Motor neuron (in vitro differentiated cells): ENCODE measurements around the gene PDE10A. TPM values are rescaled to one million over a fixed set of nuclear protein-coding genes. Genes with fewer than 3 reads are reported as not detected.
"Not testable (repeated sequence)": the region's sequence is repeated elsewhere in the genome, so short reads cannot be mapped to it uniquely, and the experiment has no call there.

Experiments
- ATAC-seq, 8 experiments: fragments of 200-7000 bp; cut with Tn5 transposase; replicated peaks in 6 of 8; 2 replicates each; pipeline ENCODE4 v1.8.0; 2021; ENCODE audit warnings: mild to moderate bottlenecking in 8 of 8, moderate library complexity in 8 of 8
- H3K27ac ChIP-seq, 2 donors: fragments of 250-450 bp; sonication (Bioruptor Pico); 2 replicates each; pipeline ENCODE4 v1.9.0; 2021; ENCODE audit warnings: antibody characterized with exemption in 2 of 2, mild to moderate bottlenecking in 2 of 2, moderate library complexity in 1 of 2
- H3K4me1 ChIP-seq, 2 donors: fragments of 250-450 bp; sonication (Bioruptor Pico); replicated peaks in 1 of 2; 2 replicates each; pipeline ENCODE4 v1.6.1; 2021; ENCODE audit warnings: antibody characterized with exemption in 2 of 2, mild to moderate bottlenecking in 2 of 2, moderate library complexity in 1 of 2
- H3K4me3 ChIP-seq, 5 donors: fragments of 250-450 bp; sonication (Bioruptor Pico); 2 replicates each; pipeline ENCODE4 v1.9.0; 2021; ENCODE audit warnings: antibody characterized with exemption in 5 of 5, mild to moderate bottlenecking in 5 of 5, moderate library complexity in 4 of 5
- WGBS, 10 experiments: fragments of 450-650 bp; shearing (Covaris generic); methylation state at CpG; one replicate each; pipeline ENCODE4 v1.0.0; 2022; 5-methylcytosine and 5-hydroxymethylcytosine counted together
- in situ Hi-C, 9 experiments: fragments of 400-800 bp; cut with MboI; loops; one replicate each; pipeline ENCODE4 v1.15.0; 2021; ENCODE audit warnings: low sequenced_read_pairs in 9 of 9, low pct_unique_long_range_greater_than_20kb in 2 of 9; ENCODE audit not compliant: unreplicated experiment in 9 of 9
- total RNA-seq, 8 experiments: library from RNA; unstranded; fragments of 300-600 nt; gene quantifications; 2 replicates each; pipeline versions ENCODE4 v1.2.3 to v1.2.4, GENCODE V29; 2022

PDE10A gene
- total RNA-seq, 8 experiments from 2014 or later, result 1.0 to 15.4 (median 14.5) TPM

- ATAC-seq, result no peak
- H3K4me3 ChIP-seq, result no peak overlapping the region
- in situ Hi-C loops, result no loop called here
- no peak overlapping the region for H3K27ac ChIP-seq
- H3K4me1 ChIP-seq, result no peaks in the 10 kb centered on the region
These were observed 151.2 kb downstream of the PDE10A start for GRCh38 chr6:165511807-165512206.

GRCh38 chr6:165508321-165508869, 154.6 kb downstream of the PDE10A start:
- H3K4me3 ChIP-seq, result no peak overlapping the region
- in situ Hi-C loops, result no loop called here
- ATAC-seq, result peak in 2 of 8 experiments; percentile 34 to 94
- 0 to 61% (median 33%) methylated on average over 1 to 2 of the region's 2 CpGs; no CpG with 5 or more reads in 3 of the 10 experiments for WGBS, 10 experiments
- H3K4me1 ChIP-seq, result no peaks in the 10 kb centered on the region
- no peak overlapping the region for H3K27ac ChIP-seq

GRCh38 chr6:165506657-165507056, 156.4 kb downstream of the PDE10A start:
- H3K4me1 ChIP-seq, result no peaks in the 10 kb centered on the region
- in situ Hi-C loops, result no loop called here
- ATAC-seq, result no peak
- H3K4me3 ChIP-seq, result no peak overlapping the region
- 0 to 100% (median 93%) methylated on average over 1 to 2 of the region's 2 CpGs; no CpG with 5 or more reads in 1 of the 10 experiments for WGBS, 10 experiments
- no peak overlapping the region for H3K27ac ChIP-seq

GRCh38 chr6:165500214-165500907, 162.7 kb downstream of the PDE10A start:
- H3K4me3 ChIP-seq, in situ Hi-C loops: not testable (repeated sequence)

GRCh38 chr6:165497472-165497871, 165.6 kb downstream of the PDE10A start:
- 37 to 100% (median 90%) methylated on average over 1 to 4 of the region's 4 CpGs for WGBS, 10 experiments
- no peak for ATAC-seq
- in situ Hi-C loops, result no loop called here
- H3K27ac ChIP-seq, result no peak overlapping the region
- no peaks in the 10 kb centered on the region for H3K4me1 ChIP-seq
- H3K4me3 ChIP-seq, result no peak overlapping the region

More at GRCh38 chr6:165500214-165500907, 162.7 kb downstream of the PDE10A start:
- peak in 1 of 8 experiments; percentile 57 for ATAC-seq
- H3K4me1 ChIP-seq, H3K27ac ChIP-seq: not testable (repeated sequence)
- WGBS, 10 experiments, result 40 to 100% (median 80%) methylated on average over 1 to 5 of the region's 6 CpGs; no CpG with 5 or more reads in 2 of the 10 experiments

- ATAC-seq, result no peak
- Histone ChIP-seq H3K27ac (no peak overlapping the region), H3K4me1 (peaks cover 0 to 5% of the 10 kb centered on the region in 2 donors), H3K4me3 (no peak overlapping the region)
- 33 to 100% (median 65%) methylated on average over 1 to 8 of the region's 9 CpGs; no CpG with 5 or more reads in 4 of the 10 experiments for WGBS, 10 experiments
- in situ Hi-C loops, result no loop called here
These were observed 174.3 kb downstream of the PDE10A start for GRCh38 chr6:165488624-165489295.

GRCh38 chr6:165487950-165488349, 175.1 kb downstream of the PDE10A start:
- ATAC-seq, result no peak
- in situ Hi-C loops, result no loop called here
- H3K27ac ChIP-seq, result no peak overlapping the region
- peaks cover 0 to 5% of the 10 kb centered on the region in 2 donors for H3K4me1 ChIP-seq
- no peak overlapping the region for H3K4me3 ChIP-seq

GRCh38 chr6:165487347-165487746, 175.7 kb downstream of the PDE10A start:
- in situ Hi-C loops, result no loop called here
- Histone ChIP-seq H3K4me3 (no peak overlapping the region), H3K4me1 (peaks cover 0 to 5% of the 10 kb centered on the region in 2 donors), H3K27ac (no peak overlapping the region)
- WGBS, 10 experiments, result 54 to 100% (median 93%) methylated on average over 1 to 2 of the region's 4 CpGs; no CpG with 5 or more reads in 5 of the 10 experiments
- no peak for ATAC-seq

GRCh38 chr6:165486183-165487137, 176.6 kb downstream of the PDE10A start:
- H3K4me3 ChIP-seq, result no peak overlapping the region
- no peak overlapping the region for H3K27ac ChIP-seq
- H3K4me1 ChIP-seq, result peaks cover 0 to 5% of the 10 kb centered on the region in 2 donors
- 5 to 78% (median 63%) methylated on average over 4 to 16 of the region's 22 CpGs for WGBS, 10 experiments
- peak in 2 of 8 experiments; percentile 23 to 24 for ATAC-seq
- in situ Hi-C loops, result no loop called here

- Histone ChIP-seq H3K27ac (no peak overlapping the region), H3K4me1 (peaks cover 0 to 5% of the 10 kb centered on the region in 2 donors), H3K4me3 (no peak overlapping the region)
- ATAC-seq, result peak in 3 of 8 experiments; percentile 16 to 68 (median 63)
- in situ Hi-C loops, result no loop called here
- WGBS, 10 experiments, result 11 to 100% (median 82%) methylated on average over 1 to 13 of the region's 13 CpGs; no CpG with 5 or more reads in 2 of the 10 experiments
These were observed 178.7 kb downstream of the PDE10A start for GRCh38 chr6:165484178-165484889.

GRCh38 chr6:165481921-165482320, 181.1 kb downstream of the PDE10A start:
- Histone ChIP-seq H3K27ac (no peak overlapping the region), H3K4me1 (peaks cover 0 to 5% of the 10 kb centered on the region in 2 donors), H3K4me3 (no peak overlapping the region)
- WGBS, 10 experiments, result 66 to 100% (median 89%) methylated on average over 1 to 4 of the region's 4 CpGs; no CpG with 5 or more reads in 4 of the 10 experiments
- no peak for ATAC-seq
- in situ Hi-C loops, result no loop called here

- WGBS, 10 experiments, result 20 to 100% (median 83%) methylated on average over 1 to 3 of the region's 3 CpGs; no CpG with 5 or more reads in 1 of the 10 experiments
- H3K4me3 ChIP-seq, result no peak overlapping the region
- no peak for ATAC-seq
- H3K27ac ChIP-seq, result no peak overlapping the region
- peaks cover 0 to 2% of the 10 kb centered on the region in 2 donors for H3K4me1 ChIP-seq
- in situ Hi-C loops, result no loop called here
These were observed 182.1 kb downstream of the PDE10A start for GRCh38 chr6:165480916-165481315.
